H1 (cell line): ENCODE data around the gene OR52K1. TPM values are rescaled to one million over a fixed set of nuclear protein-coding genes. Genes with fewer than 3 reads are reported as not detected.

Source experiments
- CTCF ChIA-PET: fragments of 300-600 bp; sonication (Branson Sonifier 250); formaldehyde crosslinking; loops from one replicate; lab custom pipeline; 2021; ENCODE audit not compliant: partially characterized antibody; lab: Charles Lee
- POLR2A ChIA-PET: fragments of 300-600 bp; sonication (Branson Sonifier 250); formaldehyde crosslinking; loops from one replicate; lab custom pipeline; 2021; ENCODE audit warnings: inconsistent platforms; ENCODE audit not compliant: partially characterized antibody; lab: Charles Lee
- DNase-seq, 2 experiments: peaks; one replicate each; pipeline versions ENCODE4 v3.0.0 to v3.0.0-alpha.2; 2010 to 2022; ENCODE audit warnings: low spot score in 2 of 2, low read depth in 1 of 2, mixed read lengths in 1 of 2
- FAIRE-seq: peaks from 2 replicates; lab custom pipeline; 2011; peaks lifted over from hg19 to GRCh38; lab: Jason Lieb, UNC
- H2AFZ ChIP-seq: 2 replicates; pipeline ENCODE4 v1.8.1; 2012; ENCODE audit warnings: low read length, inconsistent platforms
- H2AK5ac ChIP-seq: 2 replicates; pipeline ENCODE4 v1.6.1; 2013; ENCODE audit warnings: low read depth, low read length
- H2BK120ac ChIP-seq: replicated peaks from 2 replicates; pipeline ENCODE3; 2013; ENCODE audit warnings: low read depth, low read length, inconsistent platforms
- H2BK12ac ChIP-seq: 2 replicates; pipeline ENCODE4 v1.6.1; 2013; ENCODE audit warnings: low read depth, low read length
- H2BK15ac ChIP-seq: 2 replicates; pipeline ENCODE4 v1.6.1; 2013; ENCODE audit warnings: low read length
- H2BK20ac ChIP-seq: 2 replicates; pipeline ENCODE4 v1.6.1; 2013; ENCODE audit warnings: low read length
- H2BK5ac ChIP-seq: 2 replicates; pipeline ENCODE4 v1.6.1; 2013; ENCODE audit warnings: low read depth, low read length
- H3K14ac ChIP-seq: 2 replicates; pipeline ENCODE4 v1.6.1; 2013; ENCODE audit warnings: inconsistent platforms; ENCODE audit not compliant: insufficient read length
- H3K18ac ChIP-seq: 2 replicates; pipeline ENCODE4 v1.6.1; 2013; ENCODE audit warnings: low read length; ENCODE audit errors: extremely low read depth
- H3K23ac ChIP-seq: 2 replicates; pipeline ENCODE4 v1.6.1; 2013; ENCODE audit warnings: inconsistent platforms; ENCODE audit not compliant: insufficient read length
- H3K23me2 ChIP-seq: 2 replicates; pipeline ENCODE4 v1.6.1; 2013; ENCODE audit warnings: low read depth, low read length
- H3K27ac ChIP-seq: 2 replicates; pipeline ENCODE4 v1.6.1; 2011; ENCODE audit warnings: low read depth, low read length, inconsistent platforms
- H3K27me3 ChIP-seq, 4 experiments: replicated peaks in 1 of 4; 1 replicate in 1 of 4; 2 replicates in 3 of 4; pipeline versions ENCODE4 v1.6.1 to v1.8.1; 2011 to 2013; ENCODE audit warnings: low read length in 3 of 4, mild to moderate bottlenecking in 3 of 4, inconsistent platforms in 2 of 4, mixed read lengths in 2 of 4, moderate library complexity in 1 of 4; ENCODE audit not compliant: control insufficient read depth in 3 of 4, insufficient read depth in 3 of 4; ENCODE audit errors: extremely low read depth in 1 of 4
- H3K36me3 ChIP-seq, 4 experiments: 2 replicates each; pipeline versions ENCODE4 v1.6.1 to v1.8.1; 2011 to 2013; ENCODE audit warnings: mild to moderate bottlenecking in 4 of 4, low read length in 3 of 4, moderate library complexity in 2 of 4, control low read depth in 1 of 4, inconsistent platforms in 1 of 4; ENCODE audit not compliant: insufficient read depth in 4 of 4, control insufficient read depth in 2 of 4
- H3K4ac ChIP-seq: replicated peaks from 2 replicates; pipeline ENCODE3; 2013; ENCODE audit warnings: low read length, low read depth, mixed read lengths, inconsistent platforms; ENCODE audit not compliant: insufficient read length
- H3K4me1 ChIP-seq, 4 experiments: replicated peaks in 1 of 4; 1 replicate in 1 of 4; 2 replicates in 3 of 4; pipeline versions ENCODE4 v1.6.1 to v1.8.1; 2011 to 2013; ENCODE audit warnings: low read length in 3 of 4, inconsistent platforms in 2 of 4, mixed read lengths in 1 of 4; ENCODE audit not compliant: insufficient read depth in 4 of 4, control insufficient read depth in 3 of 4
- H3K4me2 ChIP-seq, 2 experiments: 2 replicates each; pipeline versions ENCODE4 v1.6.1 to v1.8.1; 2011 to 2013; ENCODE audit warnings: low read depth in 2 of 2, low read length in 2 of 2, control low read depth in 1 of 2, inconsistent platforms in 1 of 2, mild to moderate bottlenecking in 1 of 2; ENCODE audit not compliant: insufficient read depth in 1 of 2
- H3K4me3 ChIP-seq, 4 experiments: fragments of 200-600, 300-600 bp in 1 of 4; sonication (generic), shearing (Covaris generic), sonication (Bioruptor Twin) in 1 of 4; 2 replicates each; pipeline versions ENCODE4 v1.5.1 to v1.8.1; 2011 to 2016; ENCODE audit warnings: low read length in 4 of 4, low read depth in 3 of 4, control low read depth in 2 of 4, inconsistent platforms in 2 of 4, mild to moderate bottlenecking in 2 of 4, mixed read lengths in 1 of 4, moderate library complexity in 1 of 4; ENCODE audit not compliant: insufficient read depth in 2 of 4; ENCODE audit errors: extremely low read depth in 1 of 4
- H3K56ac ChIP-seq: replicated peaks from 2 replicates; pipeline ENCODE3; 2013; ENCODE audit warnings: low read depth, mild to moderate bottlenecking, mixed read lengths, low read length, inconsistent platforms; ENCODE audit not compliant: insufficient read length
- H3K79me1 ChIP-seq: 2 replicates; pipeline ENCODE4 v1.6.1; 2013; ENCODE audit warnings: low read depth, low read length, control low read depth
- H3K79me2 ChIP-seq, 2 experiments: 2 replicates each; pipeline versions ENCODE4 v1.6.1 to v1.8.1; 2012 to 2013; ENCODE audit warnings: low read length in 2 of 2, mild to moderate bottlenecking in 2 of 2, inconsistent platforms in 1 of 2; ENCODE audit not compliant: insufficient read depth in 2 of 2, control insufficient read depth in 1 of 2
- H3K9ac ChIP-seq, 4 experiments: replicated peaks in 1 of 4; 1 replicate in 1 of 4; 2 replicates in 3 of 4; pipeline versions ENCODE4 v1.6.1 to v1.8.1; 2011 to 2013; ENCODE audit warnings: low read depth in 3 of 4, low read length in 3 of 4, control low read depth in 2 of 4, mild to moderate bottlenecking in 2 of 4, moderate library complexity in 2 of 4, inconsistent platforms in 1 of 4; ENCODE audit errors: extremely low read depth in 1 of 4
- H3K9me3 ChIP-seq, 2 experiments: 2 replicates each; pipeline versions ENCODE4 v1.6.1 to v1.8.1; 2012 to 2013; ENCODE audit warnings: mild to moderate bottlenecking in 2 of 2, moderate library complexity in 2 of 2, control low read depth in 1 of 2, inconsistent platforms in 1 of 2, low read depth in 1 of 2, low read length in 1 of 2, mixed read lengths in 1 of 2; ENCODE audit not compliant: insufficient read depth in 2 of 2
- H4K20me1 ChIP-seq, 2 experiments: replicated peaks in 1 of 2; 2 replicates each; pipeline versions ENCODE3 to v1.8.1; 2011 to 2013; ENCODE audit warnings: inconsistent platforms in 2 of 2, low read length in 2 of 2, mild to moderate bottlenecking in 1 of 2; ENCODE audit not compliant: insufficient read depth in 2 of 2, control insufficient read depth in 1 of 2
- H4K5ac ChIP-seq: 2 replicates; pipeline ENCODE4 v1.6.1; 2013; ENCODE audit warnings: low read length, low read depth, mixed read lengths, inconsistent platforms; ENCODE audit not compliant: insufficient read length
- H4K8ac ChIP-seq: 2 replicates; pipeline ENCODE4 v1.8.0; 2013; ENCODE audit warnings: mild to moderate bottlenecking, moderate library complexity, low read length, inconsistent platforms; ENCODE audit not compliant: insufficient read depth; ENCODE audit errors: extremely low read depth
- H4K91ac ChIP-seq: replicated peaks from 2 replicates; pipeline ENCODE3; 2013; ENCODE audit warnings: low read length, mixed read lengths, inconsistent platforms; ENCODE audit not compliant: insufficient read length
- CHD1 ChIP-seq: IDR thresholded peaks from 2 replicates; pipeline ENCODE4 v1.6.1; 2012; ENCODE audit warnings: low read depth, low read length, improper control_type of control experiment
- CREB1 ChIP-seq: IDR thresholded peaks from 2 replicates; pipeline ENCODE4 v1.6.1; 2012; ENCODE audit warnings: inconsistent platforms
- CTBP2 ChIP-seq: IDR thresholded peaks from 2 replicates; pipeline ENCODE4 v1.7.0; 2011; ENCODE audit warnings: borderline replicate concordance, mild to moderate bottlenecking, moderate library complexity, mixed read lengths, low read length; ENCODE audit not compliant: insufficient read depth, insufficient read length
- EP300 ChIP-seq, 2 experiments: IDR thresholded peaks; 1 replicate in 1 of 2; 2 replicates in 1 of 2; pipeline ENCODE4 v1.6.1; 2011 to 2012; ENCODE audit warnings: low read depth in 2 of 2, low read length in 2 of 2, mild to moderate bottlenecking in 2 of 2, borderline replicate concordance in 1 of 2, inconsistent platforms in 1 of 2, moderate library complexity in 1 of 2
- EZH2 ChIP-seq: fragments of 200-600 bp; sonication (generic); IDR thresholded peaks from 2 replicates; pipeline ENCODE4 v1.7.1; 2012; ENCODE audit warnings: low read depth, mild to moderate bottlenecking, moderate library complexity, low read length, inconsistent platforms; ENCODE audit not compliant: severe bottlenecking
- NRF1 ChIP-seq: IDR thresholded peaks from 2 replicates; pipeline ENCODE4 v1.6.1; 2011; ENCODE audit warnings: mild to moderate bottlenecking, low read depth, low read length, improper control_type of control experiment
- RFX5 ChIP-seq: IDR thresholded peaks from 2 replicates; pipeline ENCODE4 v1.6.1; 2011; ENCODE audit warnings: low read depth, low read length, improper control_type of control experiment, borderline replicate concordance
- SP1 ChIP-seq: IDR thresholded peaks from 2 replicates; pipeline ENCODE4 v1.6.1; 2011; ENCODE audit warnings: low read depth, low read length
- SUZ12 ChIP-seq: fragments of 200-600 bp; sonication (generic); IDR thresholded peaks from 2 replicates; pipeline ENCODE4 v1.6.1; 2012; ENCODE audit warnings: mild to moderate bottlenecking, inconsistent platforms, low read length, moderate library complexity, mixed read lengths
- TEAD4 ChIP-seq: IDR thresholded peaks from 2 replicates; pipeline ENCODE4 v1.6.1; 2012; ENCODE audit warnings: low read depth, low read length, inconsistent platforms, mixed read lengths
- WGBS, 2 experiments: shearing (Covaris generic) in 1 of 2; methylation state at CpG; one replicate each; pipeline versions ENCODE4 v1.1.6 to v1.1.7; 2013 to 2015; ENCODE audit warnings: low lambda C conversion rate in 2 of 2, mixed read lengths in 2 of 2, inconsistent platforms in 1 of 2, low coverage in 1 of 2, missing lambda C conversion rate in 1 of 2; ENCODE audit not compliant: insufficient replicate concordance in 2 of 2, insufficient coverage in 1 of 2, insufficient read length in 1 of 2; ENCODE audit errors: extremely low coverage in 1 of 2, missing lambda C conversion rate in 1 of 2; 5-methylcytosine and 5-hydroxymethylcytosine counted together
- polyA plus RNA-seq, 7 experiments: library from polyadenylated mRNA; depleted of rRNA in 3 of 7; stranded (reverse) in 5 of 7; unstranded in 2 of 7; fragments of >200 nt in 5 of 7; fragments of 200-250 nt in 2 of 7; gene quantifications; 1 replicate in 5 of 7; 2 replicates in 1 of 7; 4 replicates in 1 of 7; pipeline versions ENCODE4 v1.2.1 to v1.2.3, GENCODE V29; 2011 to 2013; ENCODE audit warnings: missing spikeins in 2 of 7, mixed read lengths in 2 of 7
- total RNA-seq: library from RNA; stranded (reverse); fragmentation: NEBNext Ultra II Directional; extraction: Animal tissue kit (Norgen Biotek cat#: 25700); gene quantifications from 2 replicates; pipeline ENCODE4 v1.2.1, GENCODE V29; 2021

Gene OR52K1
- total and polyA plus RNA-seq, 2 of the 8 experiments (the other 6 are each of a cell fraction or from before 2014, with no cell fraction given), result not detected

- Histone ChIP-seq H3K4ac (no peak overlapping the region), H4K20me1 (no peaks in the 10 kb centered on the region), H2BK5ac (no peak overlapping the region), H4K5ac (no peak overlapping the region), H2BK12ac (no peak overlapping the region), H2AFZ (peak overlapping the region; percentile 76), H3K79me2 (no peaks in the 10 kb centered on the region), H3K36me3 (no peaks in the 10 kb centered on the region), H3K4me3 (no peak overlapping the region), H3K56ac (no peak overlapping the region), H3K23ac (no peak overlapping the region), H3K27ac (no peak overlapping the region), H3K79me1 (no peaks in the 10 kb centered on the region), H3K23me2 (no peaks in the 10 kb centered on the region), H2AK5ac (no peak overlapping the region), H4K91ac (no peak overlapping the region), H3K27me3 (no peaks in the 10 kb centered on the region), H3K9me3 (no peaks in the 10 kb centered on the region), H3K4me1 (no peaks in the 10 kb centered on the region), H2BK20ac (no peak overlapping the region), H3K9ac (no peak overlapping the region), H2BK120ac (no peak overlapping the region), H3K4me2 (no peak overlapping the region), H3K14ac (no peak overlapping the region), H4K8ac (no peak overlapping the region), H3K18ac (no peak overlapping the region), H2BK15ac (no peak overlapping the region)
- TF ChIP-seq CHD1, result no peak
- TF ChIP-seq CREB1, result no peak
- no peak for TF ChIP-seq SUZ12
- TF ChIP-seq EZH2, result no peak
- TF ChIP-seq EP300 (IDR thresholded peaks at IDR 0.05; ENCODE audit: borderline replicate concordance in 1 of 2, low read depth in 2 of 2, low read length in 2 of 2), result no peak
- no peak for TF ChIP-seq CTBP2
- TF ChIP-seq TEAD4, result no peak
- TF ChIP-seq SP1, result no peak
- no peak for TF ChIP-seq NRF1
- TF ChIP-seq RFX5, result no peak
- FAIRE-seq (no peak), DNase-seq (no peak)
- CTCF ChIA-PET, result interaction anchor here (1.3 to 1.4 kb wide), 2 partner anchors 15 to 335 kb away, joined by 4 read pairs; no protein-coding TSS in a partner anchor
- POLR2A ChIA-PET, result no interaction called here
- WGBS, 2 experiments, result 83% methylated on average over 5 of the region's 6 CpGs; no CpG with 5 or more reads in 1 of the 2 experiments
Measured at GRCh38 chr11:4522752-4523151, 40.3 kb downstream of the OR52K1 start.
